Fibroblast of the aortic adventitia (primary cell): ENCODE results near the gene ITGA6. TPM values are rescaled to one million over a fixed set of nuclear protein-coding genes. Genes with fewer than 3 reads are reported as not detected.
A peak's percentile ranks its signal among the peaks of the same experiment; 100 is the strongest.

Experiments
- DNase-seq: peaks from one replicate; pipeline ENCODE4 v3.0.0-alpha.2; 2010; ENCODE audit warnings: low read depth
- H3K4me3 ChIP-seq: 2 replicates; pipeline ENCODE4 v1.5.1; 2011; ENCODE audit warnings: low read depth, mild to moderate bottlenecking, control low read depth, low read length, moderate library complexity
- total RNA-seq: library from RNA; depleted of rRNA; stranded (reverse); fragments of >200 nt; gene quantifications from 2 replicates; pipeline ENCODE4 v1.2.3, GENCODE V29; 2012; ENCODE audit warnings: low replicate concordance
- TF ChIP-seq, protein P1 (sequence below): IDR thresholded peaks from 2 replicates; pipeline ENCODE4 v1.5.1; 2011; ENCODE audit warnings: mild to moderate bottlenecking, low read length, control low read depth, inconsistent platforms; ENCODE audit not compliant: insufficient read depth

The ITGA6 gene
- total RNA-seq, 1 donor = 29.1 TPM

DNA sequence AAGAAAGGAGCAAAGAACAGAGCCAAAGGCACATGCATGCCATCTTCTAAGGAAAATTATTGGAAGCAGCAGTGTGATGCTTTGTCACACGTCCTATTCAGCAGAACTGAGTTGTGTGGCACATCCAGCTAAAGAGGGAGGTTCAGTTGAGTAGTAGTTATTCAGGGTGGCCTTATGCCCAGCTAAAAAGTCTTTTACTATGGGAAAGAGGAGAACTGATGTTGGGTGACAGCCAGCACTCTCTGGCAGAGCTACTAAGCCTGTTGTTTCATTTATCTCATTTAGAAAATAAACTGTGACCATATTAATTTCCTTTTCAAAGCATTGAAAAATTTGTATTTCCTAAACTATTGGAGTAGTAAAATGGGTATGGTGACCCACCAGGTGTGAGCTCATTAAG, 18.5 kb downstream of the ITGA6 start:
- H3K4me3 ChIP-seq = no peak overlapping the region
- TF ChIP-seq, protein P1, sequence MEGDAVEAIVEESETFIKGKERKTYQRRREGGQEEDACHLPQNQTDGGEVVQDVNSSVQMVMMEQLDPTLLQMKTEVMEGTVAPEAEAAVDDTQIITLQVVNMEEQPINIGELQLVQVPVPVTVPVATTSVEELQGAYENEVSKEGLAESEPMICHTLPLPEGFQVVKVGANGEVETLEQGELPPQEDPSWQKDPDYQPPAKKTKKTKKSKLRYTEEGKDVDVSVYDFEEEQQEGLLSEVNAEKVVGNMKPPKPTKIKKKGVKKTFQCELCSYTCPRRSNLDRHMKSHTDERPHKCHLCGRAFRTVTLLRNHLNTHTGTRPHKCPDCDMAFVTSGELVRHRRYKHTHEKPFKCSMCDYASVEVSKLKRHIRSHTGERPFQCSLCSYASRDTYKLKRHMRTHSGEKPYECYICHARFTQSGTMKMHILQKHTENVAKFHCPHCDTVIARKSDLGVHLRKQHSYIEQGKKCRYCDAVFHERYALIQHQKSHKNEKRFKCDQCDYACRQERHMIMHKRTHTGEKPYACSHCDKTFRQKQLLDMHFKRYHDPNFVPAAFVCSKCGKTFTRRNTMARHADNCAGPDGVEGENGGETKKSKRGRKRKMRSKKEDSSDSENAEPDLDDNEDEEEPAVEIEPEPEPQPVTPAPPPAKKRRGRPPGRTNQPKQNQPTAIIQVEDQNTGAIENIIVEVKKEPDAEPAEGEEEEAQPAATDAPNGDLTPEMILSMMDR = no peak
- peak; percentile 67 for DNase-seq

DNA sequence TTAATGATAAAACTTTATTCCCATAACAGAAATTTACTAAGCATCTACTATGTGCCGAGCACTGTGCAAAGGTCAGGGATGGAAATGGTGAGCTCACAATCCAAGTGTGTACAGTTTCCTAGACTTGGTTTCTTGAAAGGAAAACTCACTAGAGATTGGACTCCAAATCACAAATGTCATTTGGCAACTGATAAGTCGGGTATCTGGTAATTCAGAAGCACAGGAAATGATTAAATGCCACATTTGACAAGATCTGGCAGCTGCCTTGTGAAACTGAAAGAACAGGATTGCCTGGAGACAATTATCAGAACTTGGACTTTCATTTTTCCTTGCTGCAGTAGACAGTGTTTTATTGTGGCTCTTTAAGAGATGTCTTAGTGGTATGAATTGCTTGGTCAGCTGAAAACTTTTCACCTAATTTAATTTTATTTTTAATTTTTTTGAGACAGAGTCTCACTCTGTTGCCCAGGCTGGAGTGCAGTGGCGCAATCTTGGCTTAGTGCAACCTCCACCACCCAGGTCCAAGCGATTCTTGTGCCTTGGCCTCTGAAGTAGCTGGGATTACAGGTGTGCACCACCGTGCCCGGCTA, 19.2 kb downstream of the ITGA6 start:
- peak; percentile 26 for DNase-seq
- TF ChIP-seq, protein P1 = no peak
- no peak overlapping the region for H3K4me3 ChIP-seq

DNA sequence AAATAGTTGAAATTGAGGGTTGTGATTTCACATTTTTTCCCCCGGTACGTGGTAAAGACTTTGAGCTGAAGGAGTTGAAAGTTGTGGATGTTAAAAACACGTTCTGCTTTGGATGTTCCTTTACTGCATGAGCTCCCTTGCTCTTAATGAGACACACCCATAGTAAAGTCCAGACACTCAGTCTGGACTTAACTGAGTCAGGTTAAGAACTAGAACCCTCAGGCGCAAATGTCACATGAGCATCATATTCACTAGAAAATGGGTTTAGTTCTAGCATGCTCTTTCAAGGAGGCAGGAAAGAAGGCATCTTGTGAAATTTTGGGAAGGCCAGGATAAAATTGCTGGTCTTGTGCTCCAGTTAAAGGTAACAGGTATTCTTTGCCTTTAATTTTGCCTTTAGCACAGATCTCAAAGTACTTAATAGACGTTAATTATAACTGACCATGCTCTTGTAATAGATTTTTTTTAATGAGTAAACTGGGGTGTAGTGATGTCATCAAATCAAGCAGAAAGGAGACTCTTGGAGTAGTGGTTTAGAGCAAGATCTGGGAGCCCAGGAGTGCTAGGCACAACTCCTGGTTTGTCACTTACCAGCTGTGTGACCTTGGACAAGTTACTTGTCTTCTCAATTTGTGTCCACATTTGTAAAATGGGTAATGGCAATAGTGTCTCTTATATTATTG, 20.6 kb downstream of the ITGA6 start:
- no peak for DNase-seq
- TF ChIP-seq, protein P1 = no peak

DNA sequence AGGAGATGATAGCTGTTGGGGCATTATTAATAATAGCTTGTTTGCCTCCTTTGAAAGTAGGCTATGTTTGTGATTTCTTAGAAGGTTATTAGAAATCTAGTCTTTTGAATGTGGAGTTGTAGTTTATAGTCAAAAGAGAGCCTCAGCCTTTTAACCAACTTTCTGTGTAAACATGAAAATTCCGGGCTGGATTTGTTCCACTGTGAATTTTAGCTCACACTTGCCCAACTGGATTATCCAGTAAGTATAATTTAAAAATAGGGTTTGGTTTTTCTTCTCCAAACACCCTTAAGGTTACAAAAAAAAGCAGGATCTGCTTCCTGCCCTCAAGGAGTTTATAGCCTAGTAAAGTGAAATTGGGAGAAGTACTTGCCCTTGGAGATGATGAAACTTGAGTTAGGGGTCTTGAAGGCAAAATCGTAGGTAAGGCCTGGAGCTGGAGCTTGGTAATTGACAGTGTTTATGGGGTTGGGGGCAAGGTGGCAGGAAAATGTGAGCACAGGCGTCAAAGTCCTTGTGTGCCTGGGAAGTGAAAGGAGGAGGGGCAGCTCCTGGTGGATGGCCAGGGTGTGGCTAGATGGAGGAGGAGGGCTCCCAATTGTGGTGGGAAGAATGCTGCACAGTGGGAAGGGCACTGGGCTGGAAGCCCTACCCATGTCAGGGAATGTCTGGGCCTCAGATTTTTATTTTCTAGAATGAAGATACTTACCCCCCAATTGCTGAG, 21.3 kb downstream of the ITGA6 start:
- TF ChIP-seq, protein P1 = no peak
- DNase-seq = no peak
- H3K4me3 ChIP-seq = no peak overlapping the region

More for the DNA sequence above, 20.6 kb downstream of the ITGA6 start:
- H3K4me3 ChIP-seq = no peak overlapping the region

DNA sequence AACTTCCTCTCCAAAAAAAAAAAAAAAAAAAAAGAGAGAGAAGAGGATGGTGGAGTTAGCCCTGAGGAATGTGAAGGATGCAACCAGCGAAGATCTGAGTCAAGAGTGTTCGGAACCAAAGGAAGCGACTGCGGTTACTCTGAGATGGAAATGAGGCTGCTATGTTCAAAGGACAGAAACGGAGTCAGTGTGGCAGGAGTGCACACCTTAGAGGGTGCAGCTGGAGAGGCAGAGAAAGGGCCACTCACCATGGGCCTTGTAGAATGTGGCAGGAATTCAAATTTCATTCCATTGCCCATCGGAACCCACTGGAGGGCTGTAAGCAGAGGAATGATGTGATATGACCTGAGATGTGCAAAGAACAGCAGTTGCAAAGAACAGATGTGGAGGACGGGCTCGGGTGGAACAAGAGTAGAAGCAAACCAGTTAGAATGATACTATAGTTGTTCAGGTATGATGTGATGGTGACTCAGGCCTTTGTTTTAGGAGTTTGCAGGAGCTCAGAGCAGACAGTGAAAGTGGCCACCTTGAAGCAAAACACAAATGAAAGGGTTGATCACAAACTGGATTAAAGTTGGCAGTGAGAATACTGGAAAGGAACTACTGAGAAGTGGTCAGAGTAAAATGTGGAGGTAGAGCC, 22.6 kb downstream of the ITGA6 start:
- TF ChIP-seq, protein P1 = no peak
- no peak for DNase-seq
- H3K4me3 ChIP-seq = no peak overlapping the region

DNA sequence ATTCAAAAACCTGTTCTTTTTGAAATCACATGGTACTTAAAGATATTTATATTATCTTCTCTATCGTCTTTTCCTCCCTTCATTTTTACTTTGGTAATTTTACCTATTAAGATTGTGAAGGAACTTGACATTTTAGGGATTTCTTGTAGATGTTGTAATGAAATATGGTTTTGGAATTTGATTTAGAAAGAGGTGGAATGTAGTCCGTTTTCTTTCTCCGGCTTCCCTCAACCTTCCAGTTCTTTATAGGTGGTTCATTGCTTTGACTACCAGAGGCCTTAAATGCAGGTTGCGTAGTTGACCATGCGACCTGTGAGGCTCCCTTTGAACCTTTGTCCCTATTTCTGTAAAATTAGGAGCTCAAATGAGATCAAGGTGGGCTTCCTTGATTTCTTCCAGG, 24.5 kb downstream of the ITGA6 start:
- TF ChIP-seq, protein P1 = no peak
- H3K4me3 ChIP-seq = no peak overlapping the region
- DNase-seq = no peak
